ENCODE measurements around the gene XXYLT1.

XXYLT1 gene

DNA sequence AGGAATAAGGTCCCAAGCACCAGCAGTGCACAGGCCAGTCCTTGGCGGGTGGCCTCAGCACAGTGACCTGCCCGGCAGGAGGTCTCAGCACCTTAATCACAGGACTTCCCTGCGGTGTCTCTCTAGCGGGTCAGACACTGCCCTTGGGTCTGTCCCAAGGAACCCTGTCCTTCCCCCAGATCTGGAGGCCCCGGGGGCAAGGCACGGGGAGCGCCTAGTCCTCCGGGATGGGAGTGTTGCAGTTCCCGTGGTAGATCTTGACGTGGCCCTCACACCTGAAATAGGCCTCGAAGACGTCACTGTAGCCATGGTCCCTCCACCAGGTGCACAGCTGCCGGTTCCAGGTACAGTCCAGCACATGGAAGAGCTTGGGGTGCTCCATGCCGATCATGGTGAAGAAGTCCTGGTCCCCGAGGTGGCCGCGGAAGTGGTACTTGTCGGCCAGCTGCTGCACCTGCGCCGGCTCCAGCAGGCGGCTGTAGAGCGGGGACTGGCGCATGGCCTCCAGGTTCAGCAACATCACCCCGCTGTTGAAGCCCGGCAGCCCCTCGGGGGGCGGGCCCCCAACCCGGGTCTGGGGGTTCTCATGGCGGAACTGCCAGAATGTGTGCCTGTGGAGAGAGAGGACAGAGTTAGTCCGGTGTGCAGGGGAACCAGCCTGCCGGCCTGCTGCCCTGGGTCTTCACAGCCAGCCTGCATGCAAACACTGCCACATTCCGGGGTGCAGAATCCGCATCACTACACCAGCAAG lies 201.3 kb downstream of the XXYLT1 start:
- DNase-seq, result no peak

DNA sequence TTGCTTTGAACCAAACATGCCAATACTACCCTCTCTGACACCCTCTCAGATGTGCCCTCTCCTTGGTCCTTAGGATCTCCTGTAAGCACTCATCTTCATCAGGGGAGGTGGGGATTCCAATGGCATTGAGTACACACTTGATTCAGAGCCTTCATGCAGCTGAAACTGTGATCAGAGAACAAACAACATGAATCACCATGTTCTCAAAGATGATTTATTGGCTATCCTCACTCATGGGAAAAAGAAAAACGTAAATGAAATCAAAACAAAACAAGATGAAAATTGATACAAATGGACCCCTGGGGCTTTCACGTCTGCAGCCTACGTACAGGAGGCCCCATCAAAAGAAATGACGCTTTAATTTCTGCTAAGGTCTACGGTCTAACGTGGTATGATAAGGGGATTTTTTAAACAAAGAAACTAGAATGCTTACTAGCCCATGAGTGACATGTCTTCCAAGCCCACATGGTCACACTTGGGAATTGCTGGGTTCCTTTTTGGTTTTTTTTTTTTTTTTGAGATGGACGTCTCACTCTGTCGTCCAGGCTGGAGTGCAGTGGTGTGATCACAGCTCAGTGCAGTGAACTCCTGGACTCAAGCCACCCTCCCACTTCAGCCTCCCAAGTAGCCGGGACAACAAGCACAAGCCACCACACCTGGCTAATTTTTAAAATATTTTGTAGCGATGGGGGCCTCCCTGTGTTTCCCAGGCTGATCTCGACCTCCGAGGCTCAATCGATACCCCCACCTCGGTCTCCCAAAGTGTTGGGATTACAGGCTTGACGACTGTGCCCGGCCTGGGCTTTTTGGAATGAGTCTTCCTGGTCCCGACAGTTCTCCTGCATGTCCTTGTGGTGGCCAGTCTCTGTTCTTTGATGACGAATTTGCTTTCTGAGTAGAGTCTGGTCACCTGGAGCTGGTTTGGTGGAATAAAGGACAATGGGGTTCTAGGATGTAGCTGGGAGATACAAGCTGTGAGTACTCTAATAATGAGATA lies 202.6 kb downstream of the XXYLT1 start:
- no peak for DNase-seq

DNA sequence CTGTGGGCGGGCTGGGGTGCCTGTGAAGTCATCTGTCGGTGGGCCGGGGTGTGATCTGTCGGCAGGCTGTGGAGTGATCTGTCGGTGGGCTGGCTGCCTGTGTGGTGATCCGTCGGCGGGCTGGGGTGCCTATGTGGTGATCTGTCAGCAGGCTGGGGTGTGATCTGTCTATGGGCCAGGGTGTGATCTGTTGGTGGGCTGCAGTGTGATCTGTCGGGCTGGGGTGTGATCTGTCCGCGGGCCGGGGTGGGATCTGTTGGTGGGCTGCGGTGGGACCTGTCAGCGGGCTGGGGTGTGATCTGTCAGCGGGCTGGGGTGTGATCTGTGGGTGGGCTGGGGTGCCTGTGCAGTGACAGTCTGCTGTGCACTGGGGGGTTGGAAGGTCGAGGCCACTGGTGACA lies 204.5 kb downstream of the XXYLT1 start:
- no peak for DNase-seq

DNA sequence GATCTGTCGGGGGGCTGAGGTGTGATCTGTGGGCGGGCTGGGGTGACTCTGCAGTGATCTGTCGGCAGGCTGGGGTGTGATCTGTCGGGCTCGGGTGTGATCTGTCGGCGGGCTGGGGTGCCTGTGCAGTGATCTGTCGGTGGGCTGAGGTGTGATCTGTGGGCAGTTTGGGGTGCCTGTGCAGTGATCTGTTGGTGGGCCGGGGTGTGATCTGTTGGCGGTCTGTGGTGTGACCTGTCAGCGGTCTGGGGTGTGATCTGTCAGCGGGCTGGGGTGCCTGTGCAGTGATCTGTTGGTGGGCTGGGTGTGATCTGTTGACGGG lies 205.1 kb downstream of the XXYLT1 start:
- DNase-seq, result no peak

DNA sequence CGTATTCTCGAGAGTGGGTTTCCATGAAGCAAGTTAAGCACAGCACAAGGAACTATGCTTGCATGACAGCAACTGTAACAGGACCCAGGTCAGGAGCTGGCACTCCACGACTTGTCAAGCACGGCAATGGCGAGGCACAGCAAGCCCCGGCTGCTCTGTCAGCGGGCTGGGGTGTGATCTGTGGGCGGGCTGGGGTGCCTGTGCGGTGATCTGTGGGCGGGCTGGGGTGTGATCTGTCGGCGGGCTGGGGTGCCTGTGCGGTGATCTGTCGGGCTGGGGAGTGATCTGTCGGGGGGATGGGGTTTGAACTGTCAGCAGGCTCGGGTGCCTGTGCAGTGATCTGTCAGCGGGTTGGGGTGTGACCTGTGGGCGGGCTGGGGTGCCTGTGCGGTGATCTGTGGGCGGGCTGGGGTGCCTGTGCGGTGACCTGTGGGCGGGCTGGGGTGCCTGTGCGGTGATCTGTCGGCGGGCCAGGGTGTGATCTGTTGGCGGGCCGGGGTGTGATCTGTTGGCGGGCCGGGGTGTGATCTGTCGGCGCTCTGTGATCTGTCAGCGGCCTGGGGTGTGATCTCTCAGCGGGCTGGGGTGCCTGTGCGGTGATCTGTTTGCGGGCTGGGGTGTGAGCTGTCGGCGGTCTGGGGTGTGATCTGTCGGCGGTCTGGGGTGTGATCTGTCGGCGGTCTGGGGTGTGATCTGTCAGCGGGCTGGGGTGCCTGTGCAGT lies 205.7 kb downstream of the XXYLT1 start:
- no peak for DNase-seq

DNA sequence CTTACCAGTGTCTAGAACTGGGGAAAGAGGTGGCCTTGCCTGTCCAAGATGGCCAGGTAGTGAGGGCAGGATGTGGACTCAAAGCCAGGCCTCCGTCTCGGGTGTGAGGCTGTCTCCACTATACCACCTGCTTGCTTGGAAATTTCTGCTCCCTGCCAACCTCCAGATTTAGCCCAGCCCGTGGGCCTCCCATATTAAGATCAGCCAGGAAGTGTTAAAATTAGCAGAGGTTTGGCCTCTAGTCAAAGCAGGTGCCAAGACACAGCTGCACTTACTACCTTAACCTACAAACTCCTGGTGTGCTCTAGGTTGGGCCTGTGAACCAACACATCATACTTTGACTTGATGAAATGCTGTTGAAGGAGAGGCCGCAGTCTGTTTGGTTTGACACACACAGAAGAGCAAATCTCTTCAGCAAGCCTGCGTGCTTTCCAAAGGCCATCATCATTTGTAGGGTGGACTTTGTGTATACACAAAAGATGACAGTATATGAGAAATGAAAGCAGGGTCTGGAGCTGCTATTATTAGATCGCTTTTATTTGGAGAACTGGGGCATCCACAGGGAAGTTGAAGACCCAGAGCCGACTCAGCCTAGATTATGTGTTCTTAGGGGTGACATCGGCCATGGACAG lies 206.5 kb downstream of the XXYLT1 start:
- no peak for DNase-seq

DNA sequence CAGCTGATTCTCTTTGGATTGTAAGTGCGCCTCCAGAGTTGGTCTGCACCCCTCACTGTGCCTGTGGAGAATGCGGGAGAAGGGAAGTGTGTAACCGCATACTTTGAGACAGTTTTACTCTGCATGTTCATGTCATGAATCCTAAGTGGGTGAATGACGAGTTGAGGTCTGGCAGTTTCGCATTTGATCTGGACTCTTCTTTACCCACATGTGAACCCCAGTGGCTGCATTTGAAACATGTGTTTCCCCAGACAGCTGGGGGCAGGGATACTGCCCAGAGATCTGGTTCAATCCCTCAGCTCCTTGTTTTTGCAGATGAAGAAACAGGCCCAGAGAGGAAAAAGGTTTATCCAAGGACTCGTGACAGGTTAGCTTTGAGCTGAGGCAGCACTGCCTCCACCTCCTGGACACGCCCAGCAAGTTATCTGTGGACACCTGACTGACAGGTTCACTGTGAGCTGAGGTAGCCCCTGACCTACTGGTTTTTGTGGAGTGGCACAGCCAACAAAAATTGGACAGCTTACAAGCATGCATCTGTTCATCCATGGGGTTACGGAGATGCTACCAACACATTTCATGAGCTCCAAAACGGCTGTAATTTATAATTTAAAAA lies 207.3 kb downstream of the XXYLT1 start:
- no peak for DNase-seq

DNA sequence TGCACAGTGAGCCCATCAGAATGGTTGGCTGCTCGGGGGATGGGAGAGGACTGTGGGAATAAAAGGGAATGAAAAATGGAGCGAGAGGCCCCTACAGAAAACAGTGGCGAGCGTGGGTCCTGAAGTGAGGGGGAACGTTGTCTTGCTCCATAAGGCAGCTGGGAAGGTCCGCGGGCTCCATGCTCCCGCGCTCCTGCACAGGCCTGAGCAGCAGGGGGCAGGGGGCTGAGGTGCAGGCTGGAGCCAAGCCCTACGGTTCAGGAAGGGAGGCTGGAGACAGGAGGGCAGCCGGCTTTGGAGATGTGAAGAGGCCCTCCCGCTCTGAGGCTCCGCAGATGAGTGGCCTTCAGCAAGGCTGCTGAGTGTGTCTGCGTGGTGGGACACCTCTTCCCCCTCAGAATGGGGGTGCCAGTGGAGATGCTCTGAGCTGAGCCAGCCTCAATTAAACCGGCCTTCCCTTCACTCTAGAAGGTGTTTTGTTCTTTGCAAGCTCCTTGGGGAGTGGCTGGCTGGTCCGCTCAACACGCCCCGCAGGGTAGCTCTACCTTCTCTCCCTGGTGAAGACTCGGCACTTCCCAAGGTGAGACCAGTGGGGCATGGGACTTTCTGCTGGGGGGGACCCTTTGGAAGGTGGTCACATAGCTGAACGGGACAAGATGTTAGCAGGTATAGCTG lies 208.0 kb downstream of the XXYLT1 start:
- no peak for DNase-seq

DNA sequence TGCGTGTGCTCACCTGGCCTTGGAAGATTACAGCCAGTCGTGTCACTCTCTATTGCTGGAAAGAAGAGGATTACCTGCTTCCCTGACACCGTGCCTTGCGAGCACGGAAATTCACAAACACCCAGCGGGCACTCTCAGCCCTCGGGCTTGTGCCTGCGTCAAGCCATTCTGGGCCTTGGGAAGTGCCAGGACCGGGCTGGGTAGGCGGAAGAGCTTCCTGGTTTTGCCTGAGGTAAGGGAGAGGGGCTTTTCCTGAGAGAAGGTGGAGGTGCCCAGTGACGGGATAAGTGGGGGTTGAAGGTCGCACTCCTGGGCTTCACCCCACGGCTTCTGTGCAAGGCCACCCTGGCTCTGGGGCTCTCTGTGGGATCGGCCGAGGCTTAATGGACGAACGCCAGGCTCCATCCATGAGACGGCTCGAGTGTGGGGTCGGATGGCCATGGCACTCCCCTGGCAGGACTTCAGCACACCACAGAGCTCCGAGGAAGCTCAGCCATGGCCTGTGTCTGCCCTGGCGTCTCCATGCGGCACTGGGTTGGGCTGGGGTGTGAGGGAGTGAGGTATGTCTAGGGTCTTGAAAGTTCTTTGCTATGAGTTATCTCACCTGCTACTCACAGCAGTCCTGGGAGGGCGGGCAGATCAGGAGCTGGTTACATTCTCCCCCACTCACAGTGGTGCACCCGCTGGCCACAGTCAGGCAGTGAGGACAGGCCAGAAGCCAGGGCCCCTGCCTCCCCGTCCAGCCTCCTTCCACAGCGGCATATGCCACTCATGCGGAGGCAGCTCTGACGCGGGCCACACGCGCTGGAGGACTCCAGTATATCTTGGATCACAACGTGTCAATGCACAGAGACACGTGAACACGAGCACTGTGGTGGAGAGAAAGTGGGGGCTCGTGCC lies 209.0 kb downstream of the XXYLT1 start:
- no peak for DNase-seq

DNA sequence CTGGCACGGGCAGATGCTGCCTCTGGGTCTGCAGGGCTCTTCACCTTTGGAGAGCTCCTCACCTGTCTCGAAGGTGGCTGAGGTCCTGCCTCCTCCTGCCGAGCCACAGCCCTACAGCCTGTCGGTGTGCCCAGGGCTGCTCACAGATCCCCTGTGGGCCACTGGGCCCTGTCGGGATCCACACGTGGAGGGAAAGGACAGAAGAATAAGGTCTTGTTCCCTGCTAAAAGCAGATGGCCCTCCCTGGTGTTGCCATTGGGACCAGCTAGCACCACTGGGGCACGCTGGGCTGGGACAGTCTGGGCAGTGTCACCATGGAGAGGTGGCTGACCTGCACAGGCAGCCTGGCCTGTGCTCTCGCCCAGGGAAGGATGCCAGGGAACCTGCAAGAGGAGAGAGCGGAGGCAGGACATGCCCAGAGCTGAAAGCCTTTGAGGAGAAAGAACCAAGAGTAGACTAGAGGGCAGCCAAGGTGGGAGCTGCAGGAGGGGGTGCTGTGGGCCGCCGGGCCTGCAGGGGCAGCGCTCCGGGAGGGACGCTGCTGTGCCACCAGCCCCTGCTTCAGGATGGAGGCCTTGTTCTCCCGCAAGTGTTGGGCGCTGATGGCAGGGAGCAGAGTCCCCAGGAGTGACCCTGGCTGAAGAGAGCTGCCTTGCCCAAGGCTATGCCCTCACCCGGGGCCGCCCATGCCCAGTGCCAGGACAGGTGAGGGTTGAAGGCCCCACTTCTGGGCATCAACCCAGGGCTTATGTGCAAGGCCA lies 210.2 kb downstream of the XXYLT1 start:
- DNase-seq, result peak in 4 of 58 donors; percentile 6 to 62 (median 14)

DNA sequence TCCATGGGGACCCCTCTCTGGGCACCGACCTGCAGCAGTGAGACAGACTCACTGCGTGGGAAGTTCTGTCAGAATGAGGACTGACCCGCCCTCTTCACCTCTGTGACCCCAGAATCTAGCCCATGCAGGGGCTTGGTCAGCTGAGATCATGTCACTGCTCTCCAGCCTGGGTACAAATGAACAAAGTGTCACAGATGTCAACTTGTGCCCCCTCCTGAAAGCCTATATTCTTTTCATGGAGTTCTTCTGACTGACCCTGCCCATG lies 210.8 kb downstream of the XXYLT1 start:
- no peak for DNase-seq

DNA sequence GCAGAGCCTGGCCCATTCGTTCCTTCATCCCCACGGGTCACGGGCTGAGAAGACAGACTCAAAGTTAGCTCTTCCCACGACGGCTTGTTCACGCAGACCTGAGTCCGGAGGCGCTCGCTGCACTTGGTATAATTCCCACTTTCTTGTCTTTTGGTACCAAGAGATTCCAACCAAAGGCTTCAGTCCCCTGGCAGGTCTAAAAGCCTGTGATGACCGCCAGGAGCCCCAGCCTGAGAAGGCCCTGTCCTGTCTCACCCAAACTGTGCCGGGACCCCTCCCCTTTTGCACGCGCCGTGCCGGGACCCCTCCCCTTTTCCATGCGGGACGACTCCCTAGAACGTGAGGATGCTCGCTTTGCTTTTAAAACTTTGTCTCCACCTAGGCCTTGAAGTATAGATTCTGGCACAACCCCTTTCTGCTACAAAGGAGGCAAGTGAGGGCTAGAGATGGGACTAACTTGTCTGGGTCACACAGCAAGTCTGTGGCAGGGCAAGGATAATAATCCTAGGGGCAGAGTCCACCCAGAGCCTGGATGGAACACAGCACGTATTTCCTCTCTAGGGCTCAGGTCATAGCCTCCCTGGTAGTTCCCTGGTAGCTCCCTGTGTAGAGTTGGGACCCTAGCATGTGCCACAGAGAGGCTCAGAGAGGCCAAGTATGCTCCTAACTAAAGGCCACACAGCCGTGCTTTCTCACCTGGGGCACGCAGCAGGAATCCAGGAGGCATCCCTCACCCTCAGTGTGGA lies 211.3 kb downstream of the XXYLT1 start:
- DNase-seq, result no peak

DNA sequence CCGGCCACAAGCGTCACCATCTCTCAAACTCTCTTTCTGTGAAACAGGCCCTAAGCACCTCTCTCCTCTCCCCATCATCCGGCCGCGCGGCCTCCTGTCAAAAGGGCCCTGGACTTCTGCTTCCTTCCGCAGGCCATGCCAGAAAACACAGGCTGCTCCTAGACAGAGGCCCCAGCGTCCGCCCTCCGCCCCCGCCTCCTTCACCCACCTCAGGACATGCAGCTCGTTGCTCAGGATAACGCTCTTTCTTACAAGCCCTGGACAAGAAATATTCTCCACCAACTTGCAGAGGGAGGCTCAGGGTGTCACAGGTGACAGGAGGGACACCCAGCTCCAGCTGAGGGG lies 212.0 kb downstream of the XXYLT1 start:
- no peak for DNase-seq

DNA sequence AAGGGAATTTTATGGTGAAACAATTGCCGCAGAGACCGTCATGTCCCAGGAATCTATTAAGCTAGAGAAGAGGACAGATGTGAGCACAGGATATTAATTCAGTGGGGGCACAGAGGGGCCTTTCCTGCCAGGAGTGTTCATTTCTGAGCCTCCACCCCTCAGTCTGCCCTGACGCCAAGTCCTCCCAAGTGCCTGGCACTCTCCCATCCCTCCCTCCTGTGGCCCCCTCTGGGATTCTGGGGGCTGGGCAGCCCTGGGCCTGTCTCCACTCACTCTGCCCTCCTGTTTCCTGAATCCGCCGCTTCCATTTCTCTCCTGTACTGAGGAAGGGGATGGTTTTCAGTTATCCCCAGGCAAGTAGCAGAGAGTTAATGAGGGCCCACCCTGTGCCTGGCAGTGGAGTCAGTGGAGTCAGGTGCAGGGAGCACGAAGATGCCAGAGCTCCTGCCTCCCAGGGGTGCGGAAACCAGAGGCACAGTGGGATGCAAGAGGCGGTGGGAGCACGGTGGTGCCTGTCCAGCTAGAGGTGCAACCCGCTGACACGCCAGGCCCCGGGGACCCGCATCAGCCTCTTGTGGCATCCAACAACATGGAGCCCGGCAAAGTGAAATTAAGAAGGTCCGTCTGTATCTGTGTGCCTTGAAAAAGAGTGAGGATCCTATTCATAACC lies 212.5 kb downstream of the XXYLT1 start:
- no peak for DNase-seq

DNA sequence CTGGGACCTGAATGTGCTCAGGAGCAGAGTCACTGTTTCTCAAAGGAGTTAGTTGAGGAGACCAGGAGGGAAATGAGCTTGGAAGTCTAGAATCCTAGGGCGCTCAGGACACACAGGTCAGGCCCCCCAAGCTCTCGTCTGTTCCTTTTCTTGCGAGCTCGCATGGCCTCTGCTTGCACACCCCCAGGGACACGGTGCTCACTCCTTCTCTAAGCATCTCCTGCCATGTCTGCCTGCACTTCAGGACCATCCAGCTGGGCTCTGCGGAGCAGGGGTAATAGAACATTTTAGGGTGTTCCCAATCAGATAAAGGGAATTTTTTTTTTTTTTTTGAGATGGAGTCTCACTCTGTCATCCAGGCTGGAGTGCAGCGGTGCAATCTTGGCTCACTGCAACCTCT lies 213.2 kb downstream of the XXYLT1 start:
- no peak for DNase-seq

DNA sequence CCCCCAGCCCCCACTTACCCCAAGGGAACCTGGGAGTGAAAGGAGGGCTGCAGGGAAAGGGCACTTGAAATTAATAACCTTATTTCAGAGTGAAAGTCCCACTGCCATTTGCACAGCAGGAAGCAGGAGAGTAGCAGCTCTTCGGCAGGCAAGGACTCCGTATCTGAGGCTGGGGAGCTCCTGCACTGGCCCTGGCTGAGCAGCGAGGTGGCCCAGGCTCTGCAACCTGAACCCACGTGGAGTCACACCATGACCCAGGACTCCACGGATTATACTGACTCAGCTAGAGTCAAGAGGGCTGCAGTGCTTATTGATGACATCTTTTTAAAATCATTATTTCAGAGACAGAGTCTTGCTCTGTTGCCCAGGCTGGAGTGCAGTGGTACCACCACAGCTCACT lies 214.5 kb downstream of the XXYLT1 start:
- no peak for DNase-seq

DNA sequence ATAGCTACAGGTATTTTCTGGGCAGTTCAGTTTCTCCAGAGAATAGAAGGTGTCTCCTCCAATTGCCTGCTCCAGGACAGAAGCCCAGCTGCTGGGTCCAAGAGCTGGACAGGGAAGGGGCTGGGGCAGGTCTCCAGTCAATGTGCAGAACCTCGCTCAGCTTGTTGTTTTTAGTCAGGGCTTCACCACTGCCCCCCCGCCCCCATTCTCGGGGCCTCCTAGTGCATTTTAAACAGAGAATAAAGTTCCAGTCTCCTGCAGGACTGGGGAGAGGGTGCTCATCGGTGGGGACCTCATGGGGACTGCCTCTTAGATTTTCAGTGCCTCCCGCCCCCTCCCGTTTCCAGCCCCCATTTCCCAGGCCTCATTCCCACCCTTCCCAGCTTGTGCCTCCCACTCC lies 216.6 kb downstream of the XXYLT1 start:
- DNase-seq, result no peak

DNA sequence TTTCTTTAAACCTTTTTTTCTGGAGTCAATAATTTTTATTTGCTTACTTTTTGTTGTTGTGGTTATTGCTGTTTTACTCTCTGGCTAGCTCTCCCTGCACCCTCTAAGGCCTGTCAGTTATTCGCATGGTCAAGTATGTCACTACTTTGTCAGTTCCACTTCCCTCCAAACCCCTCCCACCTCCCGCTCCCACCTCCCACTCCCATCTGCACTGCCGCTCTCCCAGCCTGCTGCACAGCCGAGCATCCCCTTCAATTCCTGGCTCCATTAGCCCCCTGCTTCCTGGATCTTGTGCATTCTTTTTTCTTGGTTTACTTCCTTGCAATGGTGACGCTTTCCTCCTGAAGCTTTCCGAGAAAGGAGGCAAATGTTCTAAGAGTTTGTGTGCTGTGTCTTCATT lies 218.0 kb downstream of the XXYLT1 start:
- DNase-seq, result no peak
